Stimulated activated CD4-positive, alpha-beta T cell treated with anti-CD3 and anti-CD28 coated beads, Interleukin-15, amount 100 ng/mL, for 48 hours (primary cell): ENCODE data around the gene MST1.

Experiments
- DNase-seq, 2 donors: peaks; one replicate each; pipeline ENCODE4 v3.0.0-alpha.2; 2020; ENCODE audit warnings: low read depth in 2 of 2

MST1 gene

GRCh38 chr3:49717959-49718857 lies 28.9 kb upstream of the MST1 start:
- DNase-seq = no peak

GRCh38 chr3:49717211-49717958 lies 28.1 kb upstream of the MST1 start:
- DNase-seq = no peak

- DNase-seq = no peak
Measured at GRCh38 chr3:49716691-49717210, 27.5 kb upstream of the MST1 start.

GRCh38 chr3:49716169-49716568 lies 26.9 kb upstream of the MST1 start:
- no peak for DNase-seq

- no peak for DNase-seq
Measured at GRCh38 chr3:49715611-49716121, 26.4 kb upstream of the MST1 start.

- DNase-seq = no peak
Measured at GRCh38 chr3:49714728-49715550, 25.7 kb upstream of the MST1 start.

GRCh38 chr3:49713336-49714105 lies 24.2 kb upstream of the MST1 start:
- DNase-seq = no peak

- no peak for DNase-seq
Measured at GRCh38 chr3:49712631-49713317, 23.5 kb upstream of the MST1 start.

GRCh38 chr3:49712166-49712565 lies 22.9 kb upstream of the MST1 start:
- DNase-seq = no peak

- no peak for DNase-seq
Measured at GRCh38 chr3:49711489-49711888, 22.2 kb upstream of the MST1 start.

GRCh38 chr3:49709852-49710251 lies 20.6 kb upstream of the MST1 start:
- DNase-seq = no peak

GRCh38 chr3:49707113-49707480 lies 17.8 kb upstream of the MST1 start:
- no peak for DNase-seq

- DNase-seq = no peak
Measured at GRCh38 chr3:49706456-49707112, 17.3 kb upstream of the MST1 start.

- DNase-seq = no peak
Measured at GRCh38 chr3:49705390-49705960, 16.2 kb upstream of the MST1 start.

GRCh38 chr3:49704629-49705028 lies 15.4 kb upstream of the MST1 start:
- DNase-seq = no peak

GRCh38 chr3:49703956-49704355 lies 14.7 kb upstream of the MST1 start:
- no peak for DNase-seq

- peak; percentile 33 to 51 for DNase-seq
Measured at GRCh38 chr3:49703443-49703927, 14.2 kb upstream of the MST1 start.

- DNase-seq = no peak
Measured at GRCh38 chr3:49702672-49703071, 13.4 kb upstream of the MST1 start.

GRCh38 chr3:49701388-49702077 lies 12.3 kb upstream of the MST1 start:
- no peak for DNase-seq
